ENCODE measurements around the gene GPM6B.

DNA sequence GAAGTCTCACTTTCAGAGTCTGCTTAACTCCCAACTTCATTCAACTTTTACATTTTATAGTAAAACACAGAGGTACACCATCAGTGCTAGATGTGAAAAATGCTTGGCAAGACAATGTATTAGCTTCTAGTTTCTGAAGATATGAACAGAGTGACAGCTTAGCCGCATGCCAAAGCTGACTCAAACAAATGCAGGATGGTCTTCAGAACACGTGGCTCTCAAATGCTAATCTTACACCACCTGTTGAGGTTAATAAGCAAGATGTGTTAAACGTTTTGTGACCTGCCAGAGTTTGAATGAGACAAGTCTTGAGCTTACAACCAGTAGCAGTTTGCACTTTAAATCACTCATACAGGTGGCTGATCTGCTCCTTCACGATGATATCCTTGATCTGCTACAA lies 18.9 kb upstream of the GPM6B start:
- TF ChIP-seq, protein P1, sequence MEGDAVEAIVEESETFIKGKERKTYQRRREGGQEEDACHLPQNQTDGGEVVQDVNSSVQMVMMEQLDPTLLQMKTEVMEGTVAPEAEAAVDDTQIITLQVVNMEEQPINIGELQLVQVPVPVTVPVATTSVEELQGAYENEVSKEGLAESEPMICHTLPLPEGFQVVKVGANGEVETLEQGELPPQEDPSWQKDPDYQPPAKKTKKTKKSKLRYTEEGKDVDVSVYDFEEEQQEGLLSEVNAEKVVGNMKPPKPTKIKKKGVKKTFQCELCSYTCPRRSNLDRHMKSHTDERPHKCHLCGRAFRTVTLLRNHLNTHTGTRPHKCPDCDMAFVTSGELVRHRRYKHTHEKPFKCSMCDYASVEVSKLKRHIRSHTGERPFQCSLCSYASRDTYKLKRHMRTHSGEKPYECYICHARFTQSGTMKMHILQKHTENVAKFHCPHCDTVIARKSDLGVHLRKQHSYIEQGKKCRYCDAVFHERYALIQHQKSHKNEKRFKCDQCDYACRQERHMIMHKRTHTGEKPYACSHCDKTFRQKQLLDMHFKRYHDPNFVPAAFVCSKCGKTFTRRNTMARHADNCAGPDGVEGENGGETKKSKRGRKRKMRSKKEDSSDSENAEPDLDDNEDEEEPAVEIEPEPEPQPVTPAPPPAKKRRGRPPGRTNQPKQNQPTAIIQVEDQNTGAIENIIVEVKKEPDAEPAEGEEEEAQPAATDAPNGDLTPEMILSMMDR (IDR thresholded peaks at IDR 0.05), result no peak
- no peak for TF ChIP-seq POLR2AphosphoS5 (IDR thresholded peaks at IDR 0.05)

Measured in stomach (tissue), 4 donors.